Measurements from ENCODE around the gene FH.

FH gene

GRCh38 chr1:241519308-241520079, at the start of gene FH:
FH (minus strand) TSS chr1:241519755; CDS start chr1:241519722, 33 bp downstream.
- H3K9me3 ChIP-seq (ENCODE audit: severe bottlenecking) = no peaks in the 10 kb centered on the region
- TF ChIP-seq CTCF (IDR thresholded peaks at IDR 0.05; ENCODE audit: low read depth, low read length) = no peak
- no peaks in the 10 kb centered on the region for H3K27me3 ChIP-seq (ENCODE audit: insufficient read depth, low read depth, severe bottlenecking)
- peak; percentile 99 for DNase-seq
- peak within 1 kb of the TSS; percentile 93 for H3K27ac ChIP-seq
- H3K36me3 ChIP-seq = peaks cover 30% of the 10 kb centered on the region
- H3K4me3 ChIP-seq (ENCODE audit: low read depth, low read length) = peak within 1 kb of the TSS; percentile 89

- no peaks in the 10 kb centered on the region for H3K27me3 ChIP-seq (ENCODE audit: insufficient read depth, low read depth, severe bottlenecking)
- no peaks in the 10 kb centered on the region for H3K36me3 ChIP-seq
- no peak for TF ChIP-seq CTCF (IDR thresholded peaks at IDR 0.05; ENCODE audit: low read depth, low read length)
- H3K4me3 ChIP-seq (ENCODE audit: low read depth, low read length) = no peak overlapping the region
- no peak overlapping the region for H3K27ac ChIP-seq
- no peaks in the 10 kb centered on the region for H3K9me3 ChIP-seq (ENCODE audit: severe bottlenecking)
- DNase-seq = no peak
These were observed 41.3 kb upstream of the FH start for GRCh38 chr1:241560849-241561187.

- Histone ChIP-seq H3K36me3 (no peaks in the 10 kb centered on the region), H3K4me3 (ENCODE audit: low read depth, low read length) (no peak overlapping the region), H3K27me3 (ENCODE audit: insufficient read depth, low read depth, severe bottlenecking) (no peaks in the 10 kb centered on the region), H3K9me3 (ENCODE audit: severe bottlenecking) (no peaks in the 10 kb centered on the region), H3K27ac (no peak overlapping the region)
- TF ChIP-seq CTCF (IDR thresholded peaks at IDR 0.05; ENCODE audit: low read depth, low read length) = no peak
- no peak for DNase-seq
These were observed 40.7 kb upstream of the FH start for GRCh38 chr1:241560146-241560848.

GRCh38 chr1:241557551-241558193, 38.1 kb upstream of the FH start:
- H3K27ac ChIP-seq = no peak overlapping the region
- no peaks in the 10 kb centered on the region for H3K9me3 ChIP-seq (ENCODE audit: severe bottlenecking)
- no peak for DNase-seq
- no peaks in the 10 kb centered on the region for H3K36me3 ChIP-seq
- no peak overlapping the region for H3K4me3 ChIP-seq (ENCODE audit: low read depth, low read length)
- no peaks in the 10 kb centered on the region for H3K27me3 ChIP-seq (ENCODE audit: insufficient read depth, low read depth, severe bottlenecking)
- TF ChIP-seq CTCF (IDR thresholded peaks at IDR 0.05; ENCODE audit: low read depth, low read length) = no peak

GRCh38 chr1:241557031-241557430, 37.5 kb upstream of the FH start:
- Histone ChIP-seq H3K9me3 (ENCODE audit: severe bottlenecking) (no peaks in the 10 kb centered on the region), H3K4me3 (ENCODE audit: low read depth, low read length) (no peak overlapping the region), H3K27ac (no peak overlapping the region), H3K36me3 (no peaks in the 10 kb centered on the region), H3K27me3 (ENCODE audit: insufficient read depth, low read depth, severe bottlenecking) (no peaks in the 10 kb centered on the region)
- no peak for DNase-seq
- no peak for TF ChIP-seq CTCF (IDR thresholded peaks at IDR 0.05; ENCODE audit: low read depth, low read length)
